B cell (primary cell): ENCODE data around the gene RAB11FIP2.

Experiments used
- CTCF ChIP-seq: fragments of 200-600 bp; IDR thresholded peaks from one replicate; pipeline ENCODE4 v1.8.0; 2022; ENCODE audit warnings: antibody characterized with exemption, mild to moderate bottlenecking
- EZH2 ChIP-seq: IDR thresholded peaks from 2 replicates; pipeline ENCODE4 v1.6.1; 2012; ENCODE audit warnings: borderline replicate concordance, low read depth, mild to moderate bottlenecking, moderate library complexity, low read length; ENCODE audit not compliant: insufficient read depth, poor library complexity, severe bottlenecking

- TF ChIP-seq CTCF (no peak), EZH2 (no peak)
Measured at GRCh38 chr10:118026936-118027335, 19.8 kb downstream of the RAB11FIP2 start.
